Amniotic epithelial cell (primary cell): Measurements from ENCODE around the gene MIDN.

Experiments used
- DNase-seq: peaks from one replicate; pipeline ENCODE4 v3.0.0-alpha.2; 2010; ENCODE audit warnings: low read depth

MIDN gene

DNA sequence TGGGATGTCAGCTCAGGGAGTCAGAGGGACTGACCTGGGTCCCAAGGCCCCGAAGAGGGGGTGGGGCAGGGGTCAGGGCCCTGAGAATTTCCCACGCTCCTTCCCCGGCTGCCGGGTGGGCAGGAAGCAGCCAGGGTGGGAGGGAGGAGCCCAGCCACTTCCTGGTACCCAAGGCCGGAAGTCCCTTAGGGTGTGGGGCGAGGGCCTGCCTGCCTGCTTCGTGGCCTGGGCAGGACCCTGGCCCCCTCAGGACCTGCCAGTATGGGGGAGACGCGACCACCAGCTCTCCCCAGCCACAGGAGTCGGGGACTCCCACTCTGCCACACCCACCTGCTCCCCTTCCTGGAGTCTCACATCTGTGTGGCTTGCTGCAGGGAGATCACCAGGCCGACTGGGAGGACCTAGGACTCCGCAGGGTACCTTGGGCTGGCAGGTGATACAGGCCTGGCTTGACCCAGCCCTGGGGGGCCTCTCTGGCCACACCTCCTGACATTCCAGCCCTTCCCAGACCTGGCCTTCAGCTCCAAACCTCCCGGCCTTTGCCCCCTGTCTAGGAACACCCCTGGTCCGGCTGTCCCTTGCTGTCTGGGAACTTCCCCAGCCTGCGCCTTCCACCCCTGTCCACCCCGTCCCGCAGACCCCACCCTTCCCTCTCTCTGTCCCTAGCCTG, 11.0 kb downstream of the MIDN start:
- DNase-seq, result peak; percentile 66

DNA sequence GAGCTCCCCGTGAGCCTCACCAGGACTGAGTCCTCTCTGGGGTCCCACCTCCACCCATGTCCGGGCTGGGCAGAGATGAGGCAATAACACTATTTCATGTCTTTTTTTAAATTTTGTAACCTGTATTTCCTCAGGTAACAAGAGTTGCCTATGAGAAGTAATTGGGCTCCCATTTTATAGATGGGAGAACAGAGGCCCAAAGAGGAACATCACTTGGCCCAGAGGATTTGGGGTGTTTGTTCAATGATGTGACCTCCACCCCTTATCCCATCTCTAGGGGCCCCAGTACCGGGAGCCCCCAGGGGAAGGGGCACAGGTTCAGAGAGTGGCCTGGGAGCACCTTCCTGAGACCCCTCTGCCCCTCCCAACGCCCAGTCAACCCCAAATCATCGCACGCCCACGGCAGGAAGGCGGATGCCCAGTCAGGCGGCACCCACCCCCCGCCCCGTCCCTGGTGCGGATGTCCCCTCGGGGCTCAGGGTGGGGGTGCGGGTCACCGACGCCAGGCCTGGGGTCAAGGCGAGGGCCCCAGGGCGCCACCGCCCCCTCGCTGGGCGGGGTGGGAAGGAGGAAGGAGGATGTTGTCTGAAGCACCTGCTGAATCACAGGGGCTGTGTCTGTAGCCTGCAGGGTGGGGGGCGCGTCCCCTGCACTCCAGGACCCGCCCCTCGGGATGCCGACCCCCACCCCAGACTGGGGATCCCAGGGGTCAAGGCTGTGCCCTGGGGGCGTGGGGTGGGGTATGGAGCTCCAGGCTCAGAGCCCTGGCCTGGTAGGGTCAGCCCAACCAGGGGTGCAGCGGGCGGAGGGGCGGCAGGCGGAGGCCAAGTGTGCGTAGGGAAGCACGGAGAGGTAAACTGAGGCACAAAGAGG, 11.7 kb downstream of the MIDN start:
- DNase-seq, result no peak

DNA sequence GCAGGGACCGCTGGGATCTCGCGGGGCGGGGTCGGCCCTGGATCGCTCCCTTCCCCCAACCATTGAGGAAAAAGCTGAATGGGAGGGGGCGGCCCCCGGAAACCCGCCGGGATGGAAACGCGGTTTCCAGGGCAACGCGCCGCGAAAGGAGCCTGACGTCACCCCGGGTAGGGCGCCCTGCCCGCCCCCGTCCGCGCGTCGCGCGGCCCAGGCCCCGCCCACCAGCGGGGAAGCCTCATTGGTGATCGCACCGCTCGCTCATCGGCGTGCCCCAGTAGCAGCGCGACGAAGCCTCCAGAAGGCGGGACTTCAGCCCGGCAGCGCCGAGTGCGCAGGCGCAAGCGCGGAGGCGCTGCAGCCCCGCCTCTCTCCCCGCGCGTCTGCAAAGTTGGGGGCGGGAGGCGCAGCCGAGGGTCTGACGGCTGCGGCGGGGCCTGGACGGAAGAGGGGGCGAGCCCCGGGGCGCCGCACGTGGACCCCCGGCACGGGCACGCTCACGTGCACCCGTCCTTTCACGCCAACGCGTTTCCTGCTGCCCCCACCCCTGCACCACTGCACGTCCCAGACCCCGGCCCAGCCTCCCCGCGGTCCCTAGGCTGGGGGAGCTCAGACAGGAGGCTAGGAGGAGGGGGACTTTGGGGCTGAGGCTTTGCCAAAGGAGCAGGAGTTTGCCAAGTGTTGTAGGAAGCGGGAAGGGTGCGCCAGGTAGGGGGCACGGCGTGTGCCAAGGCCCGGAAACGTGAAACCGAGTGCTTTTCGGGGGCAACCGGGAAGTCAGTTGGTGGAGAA, 12.6 kb downstream of the MIDN start:
- peak; percentile 92 for DNase-seq

DNA sequence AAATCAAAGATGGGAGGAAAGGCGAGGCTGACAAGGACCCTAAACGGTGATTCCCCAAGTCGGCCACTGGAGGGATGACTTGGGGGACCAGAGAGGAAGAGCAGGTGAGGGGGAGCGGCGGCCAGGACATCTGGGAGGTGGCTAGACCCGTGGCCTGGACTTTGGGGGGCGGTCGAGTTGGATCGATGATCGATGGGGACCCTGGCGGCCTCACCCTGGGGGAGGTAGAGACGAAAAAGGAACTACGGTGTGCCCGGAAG, 13.1 kb downstream of the MIDN start:
- no peak for DNase-seq

DNA sequence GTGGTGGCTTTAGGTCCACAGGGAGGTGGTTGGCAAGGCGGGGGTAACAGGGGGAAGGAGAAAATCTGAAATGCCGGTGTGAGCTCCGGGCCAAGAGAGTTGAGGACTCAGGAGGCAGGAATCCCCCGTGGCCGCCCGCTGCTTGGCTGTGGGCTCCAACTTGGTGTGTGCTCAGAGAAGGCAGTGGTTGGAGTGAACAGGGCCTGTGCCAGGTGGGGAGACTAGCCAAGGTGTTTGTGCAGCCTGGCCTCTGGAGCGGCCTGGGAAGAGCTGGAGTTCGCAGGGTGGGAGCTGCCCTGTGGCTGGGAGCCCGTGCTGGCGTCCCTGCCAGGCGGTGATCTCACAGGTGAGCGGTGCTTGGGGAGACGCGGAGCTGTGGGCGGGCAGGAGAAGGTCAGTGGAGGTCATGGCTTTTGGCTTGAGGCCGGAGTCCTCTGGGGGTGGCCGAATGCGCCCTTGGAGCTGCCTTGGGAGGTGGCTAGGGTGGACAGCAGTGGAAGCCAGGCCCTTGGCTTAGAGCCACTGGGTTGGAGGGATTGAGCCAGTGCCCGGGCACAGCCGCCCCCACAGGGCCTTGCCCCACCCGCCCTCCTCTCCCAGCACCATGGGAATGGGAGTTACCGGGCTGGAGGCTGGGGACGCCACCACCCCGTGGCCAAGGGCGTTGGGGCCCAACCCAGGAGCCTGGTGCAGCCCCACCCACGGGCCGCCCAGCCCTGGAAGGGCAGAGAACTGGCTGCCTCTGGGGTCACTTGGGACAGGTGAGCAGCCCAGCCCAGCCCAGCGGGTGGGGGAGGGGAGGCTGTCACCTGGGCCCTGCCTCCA, 13.6 kb downstream of the MIDN start:
- DNase-seq, result peak; percentile 55

DNA sequence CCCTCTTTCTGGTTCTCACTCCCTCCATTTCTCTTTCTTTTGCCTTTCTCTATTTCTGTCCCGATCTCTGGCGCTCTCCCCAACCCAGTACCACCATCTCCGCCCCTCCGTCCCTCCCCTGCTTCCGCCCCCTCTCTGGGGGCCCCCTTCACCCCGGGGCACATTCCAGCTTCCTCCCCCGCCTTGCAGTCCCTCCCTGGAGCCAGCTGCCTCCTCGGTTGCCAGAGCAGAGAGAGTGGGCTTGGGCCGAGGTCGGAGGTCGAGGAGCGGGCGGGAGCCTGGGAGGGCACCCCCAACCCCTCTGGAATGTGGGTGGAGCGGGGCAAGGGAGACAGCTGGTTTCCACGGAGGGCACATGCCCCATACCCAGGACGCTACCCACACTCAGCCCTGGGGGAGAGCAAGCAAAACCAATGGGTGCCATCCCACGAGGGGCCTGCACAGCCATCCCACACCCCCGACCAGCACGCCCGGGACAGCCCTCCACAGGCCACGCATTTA, 14.3 kb downstream of the MIDN start:
- DNase-seq, result peak; percentile 50

DNA sequence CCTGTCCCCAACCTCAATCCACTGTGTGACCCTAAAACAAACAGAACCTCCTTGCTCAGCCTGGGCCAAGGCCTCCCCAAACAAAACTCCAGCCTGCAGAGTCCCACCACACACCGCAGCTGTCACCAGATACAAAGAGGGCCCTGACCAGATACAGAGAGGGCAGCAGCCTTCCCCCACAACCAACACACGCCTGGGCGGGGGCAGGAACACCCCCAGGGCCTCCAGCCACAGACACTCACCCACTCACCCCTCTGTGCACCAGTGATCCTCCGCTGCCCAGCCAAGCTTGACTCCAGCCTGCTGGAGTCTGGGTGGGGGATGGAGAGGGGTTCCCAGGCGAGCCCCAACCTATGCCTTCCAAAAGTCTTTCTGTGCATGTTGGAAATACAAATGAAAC, 14.8 kb downstream of the MIDN start:
- no peak for DNase-seq

DNA sequence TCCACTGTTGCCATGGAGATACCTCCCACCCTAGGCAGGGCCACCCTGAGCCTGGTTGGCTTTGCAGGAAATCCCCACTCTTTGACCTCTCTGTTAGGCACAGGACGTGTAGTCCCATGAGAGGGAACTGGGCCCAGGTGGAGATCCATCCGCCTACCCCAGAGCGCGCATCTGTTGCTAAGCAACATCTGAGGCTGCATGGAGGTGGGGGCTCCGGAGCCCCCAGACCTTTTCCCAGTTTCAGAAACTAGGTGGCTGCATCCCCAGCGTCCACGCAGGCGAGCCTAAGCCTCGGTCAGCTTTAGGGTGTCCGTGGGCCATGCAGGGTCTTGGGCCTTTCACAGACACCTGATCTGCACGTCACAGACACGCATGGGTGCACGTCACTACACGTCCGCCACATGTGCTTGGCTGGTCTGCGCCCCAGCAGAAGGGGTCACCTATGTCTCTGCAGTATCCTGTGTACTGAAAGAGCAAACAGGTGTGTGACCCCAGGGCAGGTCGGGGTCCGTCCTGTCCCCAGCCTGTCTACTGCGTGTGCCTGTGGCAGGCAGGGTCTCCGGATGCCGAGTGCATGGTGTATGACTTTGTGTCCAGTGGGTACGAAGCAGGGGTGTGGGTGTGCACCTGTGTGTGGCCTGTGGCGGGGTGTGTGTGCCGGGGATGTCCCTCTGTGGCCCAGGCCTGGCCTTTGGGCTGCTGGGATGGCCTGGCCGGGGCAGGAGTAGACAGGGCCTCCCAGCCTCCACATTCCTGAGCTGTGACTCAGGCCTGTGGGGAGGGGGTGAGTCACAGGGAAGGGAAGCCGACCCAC, 16.6 kb downstream of the MIDN start:
- DNase-seq, result peak; percentile 87

DNA sequence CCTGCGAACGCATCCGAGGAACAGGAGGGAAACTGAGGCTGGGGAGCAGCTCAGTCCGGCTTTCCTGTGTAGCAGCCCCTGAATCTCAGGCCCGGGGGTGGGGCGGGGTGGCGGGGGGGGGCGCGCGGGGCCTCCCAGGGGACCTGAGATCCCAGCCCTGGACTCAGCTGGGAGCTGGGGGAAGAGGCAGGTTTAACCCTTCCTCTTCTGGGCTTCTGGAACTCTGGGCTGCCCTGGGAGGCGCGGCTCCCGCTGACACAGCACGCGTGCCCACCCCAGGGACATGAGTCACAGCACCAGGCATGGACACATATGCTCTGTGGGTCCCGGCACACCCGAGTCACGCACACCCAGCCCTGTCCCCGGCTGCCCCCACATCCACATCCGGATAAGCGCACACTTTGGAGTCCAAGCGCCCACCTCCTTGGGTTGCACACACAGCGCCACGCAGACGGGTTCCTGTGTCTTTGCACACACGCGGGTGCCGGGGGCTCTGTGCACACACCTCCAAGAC, 17.3 kb downstream of the MIDN start:
- no peak for DNase-seq

DNA sequence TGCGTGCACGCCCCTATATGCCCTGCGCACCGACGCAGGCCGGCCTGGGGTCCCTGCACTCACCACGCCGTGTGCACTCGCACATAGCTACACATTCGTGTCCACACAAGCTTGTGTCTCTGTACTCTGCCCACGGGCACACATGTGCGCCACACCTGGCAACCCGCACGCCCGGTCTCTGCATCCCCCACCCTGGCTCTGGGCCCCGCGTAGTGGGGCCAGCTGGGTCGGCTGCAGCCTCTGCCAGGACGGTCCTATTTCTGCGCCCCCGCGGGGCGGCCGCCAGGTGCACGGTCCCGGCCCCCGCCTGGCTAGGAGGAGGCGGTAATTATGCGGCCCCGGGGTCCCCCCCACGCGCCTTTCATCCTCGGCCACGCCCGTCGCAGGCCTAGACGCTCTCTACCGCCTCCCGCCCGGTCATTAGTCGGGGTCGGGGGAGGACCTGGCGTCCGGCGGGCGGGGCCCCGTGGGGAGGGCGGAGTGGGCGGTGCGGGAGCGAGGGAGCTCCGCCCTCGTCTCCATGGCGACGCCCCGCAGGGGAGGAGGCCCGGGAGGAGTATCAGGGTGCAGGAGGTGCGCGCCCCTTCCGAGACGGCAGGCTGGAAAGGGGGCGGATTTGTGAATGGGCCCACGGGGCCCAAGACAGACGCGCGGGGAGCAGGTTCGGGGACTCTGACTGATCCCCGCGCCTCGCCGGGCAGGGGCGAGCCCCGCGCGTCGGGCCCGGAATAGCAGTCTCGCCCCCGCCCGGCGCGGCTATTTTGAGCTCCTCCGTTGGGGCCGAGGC, 17.9 kb downstream of the MIDN start:
- peak; percentile 74 for DNase-seq

DNA sequence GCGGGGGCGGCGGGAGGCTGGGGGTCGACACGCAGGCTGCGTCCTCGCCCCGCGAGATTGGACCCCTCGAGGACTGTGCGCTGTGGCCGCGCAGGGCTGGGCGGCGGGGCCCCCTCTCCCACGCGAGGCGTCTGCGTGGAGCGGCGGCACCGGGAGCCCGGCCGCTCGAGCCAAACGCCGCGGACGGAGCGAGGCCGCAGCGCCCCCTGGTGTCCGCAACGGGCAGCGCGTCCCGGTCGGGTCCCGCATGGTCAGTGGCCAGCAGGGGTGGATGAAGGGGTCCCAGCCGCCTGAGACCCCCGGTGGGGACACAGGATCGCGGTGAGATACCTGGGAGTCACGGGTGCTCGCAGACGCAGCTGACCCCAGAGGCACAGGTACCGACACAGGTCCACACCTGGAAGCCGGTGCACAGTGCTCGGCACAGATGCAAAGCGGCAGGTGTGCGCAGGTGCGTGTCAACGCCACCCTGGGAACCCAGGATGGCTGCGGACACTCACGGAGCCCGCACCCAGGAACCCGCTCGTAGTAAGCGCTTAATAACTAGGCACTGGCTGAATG, 18.6 kb downstream of the MIDN start:
- DNase-seq, result no peak

DNA sequence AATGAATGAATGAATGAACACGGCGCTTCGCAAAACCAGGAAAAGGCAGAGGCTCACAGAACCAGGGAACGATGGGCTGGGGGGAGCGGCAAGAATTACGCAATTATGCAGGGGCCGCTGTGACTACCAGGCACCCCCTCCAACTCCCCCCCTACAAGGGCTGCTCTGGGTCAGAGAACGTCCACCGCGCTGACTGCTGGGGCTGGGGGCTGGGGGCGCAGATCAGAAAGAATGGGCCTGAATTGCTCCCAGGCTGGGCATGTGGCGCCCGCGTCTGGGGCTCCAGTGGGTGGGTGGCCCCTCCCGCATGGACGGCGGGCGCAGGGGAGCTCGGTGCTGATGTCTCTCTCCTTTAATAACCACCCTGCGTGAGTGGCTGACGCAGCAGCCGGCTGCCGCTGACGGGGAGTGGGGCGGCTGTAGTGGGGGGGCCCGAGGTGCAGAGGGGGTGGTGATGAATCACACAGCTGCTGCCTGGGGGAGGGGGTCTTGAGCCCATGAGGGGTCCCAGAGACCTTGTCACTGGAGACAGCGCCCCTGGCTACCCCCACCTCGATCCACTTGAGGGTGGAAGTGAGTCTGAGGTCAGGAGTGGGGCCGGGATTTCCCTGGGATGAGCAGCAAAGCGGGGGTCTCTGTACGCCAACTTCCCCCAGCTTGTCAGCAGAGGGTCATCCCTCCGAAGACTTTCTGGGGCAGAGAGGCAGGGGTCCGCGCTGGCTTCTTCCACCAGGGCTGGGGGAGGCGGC, 19.3 kb downstream of the MIDN start:
- no peak for DNase-seq

DNA sequence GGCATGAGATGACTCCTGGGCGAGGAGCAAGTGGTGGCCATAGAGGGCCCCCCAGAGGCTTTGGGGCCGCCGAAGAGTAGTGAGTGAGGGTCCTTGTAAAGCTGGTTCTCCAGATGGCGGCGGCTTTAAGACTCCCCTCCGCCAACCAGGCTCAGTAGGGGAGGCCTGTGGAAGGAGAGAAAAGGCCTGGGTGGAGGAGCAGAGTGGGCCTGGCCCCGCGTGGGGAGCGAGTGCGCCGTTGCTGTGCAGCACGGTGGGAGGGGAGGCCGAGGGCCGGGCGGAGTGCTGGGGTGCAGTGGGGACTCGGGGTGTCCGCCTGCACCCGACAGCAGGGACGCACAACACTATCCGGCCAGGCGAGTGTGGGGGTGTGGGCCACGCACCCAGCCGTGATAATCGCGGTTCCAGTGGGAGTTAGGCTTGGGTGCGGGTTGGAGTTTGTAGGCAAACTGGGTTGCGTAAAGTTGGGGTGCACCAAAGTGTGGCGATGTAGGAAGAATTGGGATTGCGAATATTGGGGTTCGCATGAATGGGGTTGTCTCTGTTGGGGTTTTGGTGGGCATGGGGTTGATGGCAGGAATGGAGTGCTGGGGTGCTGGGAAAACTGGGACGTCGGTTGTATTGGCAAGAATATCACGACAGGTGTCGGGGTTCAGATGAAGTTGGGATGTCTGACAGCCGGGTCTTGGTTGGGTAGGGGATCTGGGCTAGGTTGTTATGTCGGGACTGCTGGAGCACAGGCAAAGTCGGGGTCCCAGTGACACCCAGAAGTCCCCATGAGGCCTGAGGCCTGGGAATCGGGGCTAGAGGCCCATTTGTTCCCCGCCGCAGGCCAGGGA, 20.1 kb downstream of the MIDN start:
- no peak for DNase-seq

DNA sequence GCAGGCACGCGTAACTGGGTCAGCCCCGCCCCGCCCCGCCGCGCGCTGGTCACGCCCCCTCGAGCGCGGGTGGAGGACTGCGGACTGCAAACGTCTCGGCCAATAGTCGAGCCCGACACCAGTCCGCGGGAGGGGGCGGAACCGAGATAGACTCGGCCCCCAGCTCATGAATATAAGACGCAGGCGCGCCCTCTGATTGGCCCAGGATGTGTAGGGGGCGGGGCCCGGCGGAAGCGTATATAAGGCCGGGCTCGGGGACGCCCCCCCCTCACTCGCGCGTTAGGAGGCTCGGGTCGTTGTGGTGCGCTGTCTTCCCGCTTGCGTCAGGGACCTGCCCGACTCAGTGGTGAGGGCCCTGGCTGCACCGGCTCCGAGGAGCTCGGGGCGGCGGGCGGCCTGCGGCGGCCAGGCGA, 20.7 kb downstream of the MIDN start, which contains the start of gene CIRBP:
CIRBP (plus strand) TSS at position 268 of the 413 bp plus-strand sequence. CDS start 1,602 bp downstream, outside the sequence.
- peak; percentile 97 for DNase-seq

DNA sequence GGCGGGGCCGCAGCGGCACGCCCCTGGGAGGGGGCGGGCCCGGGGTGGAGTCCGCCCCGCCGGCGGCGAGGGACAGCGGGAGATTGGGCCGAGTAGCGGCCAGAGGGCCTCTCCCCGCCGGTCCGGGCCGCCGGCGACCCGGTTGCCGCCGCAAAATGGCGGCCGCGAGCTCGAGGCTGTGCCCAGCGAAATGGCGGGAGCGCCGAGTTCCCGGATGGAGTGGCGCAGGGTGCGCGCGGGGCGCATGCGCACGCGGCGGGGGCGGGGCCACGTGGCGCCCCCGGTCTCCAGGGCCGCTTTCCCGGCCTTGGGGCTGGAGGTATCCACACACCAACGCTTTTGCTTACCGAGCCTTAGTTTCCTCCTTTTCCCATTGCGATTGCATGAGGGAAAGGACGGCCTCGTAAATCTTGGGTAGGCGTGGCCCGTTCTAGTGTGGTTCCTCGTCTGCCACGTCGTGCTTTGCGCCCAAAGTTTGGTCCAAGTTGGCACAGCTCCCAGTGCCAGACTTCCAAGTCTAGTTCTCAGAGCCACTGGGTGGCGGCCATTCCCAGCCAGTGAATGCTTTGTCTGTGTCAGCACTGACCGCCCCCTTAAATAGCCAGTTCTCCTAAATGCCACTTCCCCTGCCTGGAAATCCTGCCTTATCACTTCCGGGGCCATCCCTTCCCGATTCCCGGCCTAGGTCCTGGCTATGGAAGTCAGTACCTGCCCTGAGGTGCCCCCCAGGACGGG, 21.3 kb downstream of the MIDN start:
- peak; percentile 73 for DNase-seq

DNA sequence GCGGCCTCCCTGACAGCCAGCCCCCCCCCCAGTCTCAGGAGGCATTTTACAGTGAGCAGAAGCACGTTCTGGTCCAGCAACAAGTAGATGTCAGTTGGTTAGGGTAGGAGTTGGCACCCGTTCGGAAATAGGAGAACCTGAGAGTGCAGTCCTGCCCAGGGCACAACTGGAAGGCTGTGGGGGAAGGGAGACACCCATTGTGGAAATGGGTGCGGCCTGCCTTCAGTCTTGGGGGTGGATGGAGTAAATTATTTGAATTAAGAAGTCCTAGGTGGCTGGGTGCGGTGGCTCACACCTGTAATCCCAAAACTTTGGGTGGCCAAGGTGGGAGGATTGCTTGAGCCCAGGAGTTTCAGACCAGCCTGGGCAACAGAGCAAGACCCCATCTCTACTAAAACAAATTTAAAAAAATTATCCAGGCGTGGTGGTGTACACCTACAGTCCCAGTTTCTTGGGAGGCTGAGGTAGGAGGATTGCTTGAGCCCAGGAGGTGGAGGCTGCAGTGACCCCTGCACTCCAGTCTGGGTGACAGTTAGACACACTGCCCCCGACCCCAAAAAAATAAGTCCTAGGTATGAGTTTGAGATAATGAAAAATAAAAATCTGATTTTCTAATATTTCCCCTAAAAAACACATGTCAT, 21.9 kb downstream of the MIDN start:
- DNase-seq, result no peak
